ENCODE data around the gene GPER1.
"Not testable (repeated sequence)": the region's sequence is repeated elsewhere in the genome, so short reads cannot be mapped to it uniquely, and the experiment has no call there.

GPER1 gene

GRCh38 chr7:1087952-1088920 is at the start of gene GPER1:
TSS of gene GPER1 (plus strand) at chr7:1088113. CDS start at chr7:1091729, 3,616 bp downstream.
- no peak for DNase-seq

GRCh38 chr7:1040233-1040632 is 47.7 kb upstream of the GPER1 start:
- DNase-seq = not testable (repeated sequence)

GRCh38 chr7:1040790-1041189 is 47.1 kb upstream of the GPER1 start:
- DNase-seq = no peak

GRCh38 chr7:1041551-1042491 is 46.1 kb upstream of the GPER1 start:
- no peak for DNase-seq

GRCh38 chr7:1042492-1042833 is 45.5 kb upstream of the GPER1 start:
- DNase-seq = no peak

GRCh38 chr7:1043552-1044188 is 44.2 kb upstream of the GPER1 start:
- DNase-seq = no peak

- peak; percentile 95 for DNase-seq
These were observed 43.5 kb upstream of the GPER1 start, which contains the start of gene GPR146 for GRCh38 chr7:1044189-1045068. TSS of gene GPR146 (plus strand) at chr7:1044546. CDS start at chr7:1057516, 12,970 bp downstream.

- no peak for DNase-seq
These were observed 42.5 kb upstream of the GPER1 start for GRCh38 chr7:1045069-1046063.

- DNase-seq = no peak
These were observed 40.9 kb upstream of the GPER1 start for GRCh38 chr7:1046722-1047679.

GRCh38 chr7:1049006-1049741 is 38.7 kb upstream of the GPER1 start:
- peak; percentile 28 for DNase-seq

GRCh38 chr7:1049801-1050200 is 38.1 kb upstream of the GPER1 start:
- no peak for DNase-seq

GRCh38 chr7:1050254-1050906 is 37.5 kb upstream of the GPER1 start:
- no peak for DNase-seq

GRCh38 chr7:1050956-1051690 is 36.8 kb upstream of the GPER1 start:
- DNase-seq = no peak

GRCh38 chr7:1052031-1052818 is 35.7 kb upstream of the GPER1 start:
- DNase-seq = no peak

- no peak for DNase-seq
These were observed 34.9 kb upstream of the GPER1 start for GRCh38 chr7:1053002-1053411.

GRCh38 chr7:1053816-1054370 is 34.0 kb upstream of the GPER1 start:
- DNase-seq = no peak
